Kasumi-1 (cell line): Measurements from ENCODE around the gene TSR1.

Experiments used
- DNase-seq, 2 experiments: peaks; one replicate each; lab custom pipeline; 2025; lab: John Stamatoyannopoulos, UW

Gene TSR1

DNA sequence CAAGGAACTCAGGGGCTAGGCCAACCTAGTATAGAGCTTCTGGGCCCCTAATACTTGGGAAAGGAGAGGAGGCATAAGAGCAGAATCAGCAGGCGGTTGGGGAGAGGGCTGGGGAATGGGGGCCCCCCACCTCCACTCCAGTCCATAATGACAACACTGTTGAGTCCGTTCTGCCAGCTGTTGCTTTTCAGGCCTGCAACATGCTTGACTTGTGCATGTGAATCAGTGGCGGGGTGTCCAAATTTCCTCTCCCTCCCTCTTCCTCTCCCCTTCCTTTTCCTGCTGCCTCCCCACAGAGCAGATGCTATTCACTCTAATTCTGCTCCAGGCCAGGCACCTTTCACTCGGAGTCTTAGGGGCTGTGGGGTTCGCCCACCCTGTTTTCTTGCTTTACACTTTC is 32.8 kb upstream of the TSR1 start:
- DNase-seq, result peak; percentile 28 to 51

DNA sequence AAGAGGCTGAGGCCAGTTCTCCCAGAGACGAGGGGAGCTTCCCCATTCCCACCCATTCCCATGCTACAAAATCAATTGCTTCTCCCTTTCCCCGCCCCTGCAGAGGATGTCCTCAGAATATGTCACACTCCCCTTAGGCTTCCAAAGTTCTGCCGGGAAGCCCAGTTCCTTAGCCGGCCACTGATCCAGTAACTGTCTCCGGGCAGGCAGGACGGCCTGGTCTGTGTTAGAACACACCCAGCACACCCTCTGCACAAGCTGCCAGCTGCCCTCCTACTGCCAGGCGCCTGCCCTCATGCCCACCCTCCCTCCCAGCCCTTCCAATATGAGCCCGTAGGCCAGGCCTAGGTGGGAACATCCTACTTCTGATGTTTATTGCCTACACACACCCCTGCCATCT is 32.1 kb upstream of the TSR1 start:
- no peak for DNase-seq

DNA sequence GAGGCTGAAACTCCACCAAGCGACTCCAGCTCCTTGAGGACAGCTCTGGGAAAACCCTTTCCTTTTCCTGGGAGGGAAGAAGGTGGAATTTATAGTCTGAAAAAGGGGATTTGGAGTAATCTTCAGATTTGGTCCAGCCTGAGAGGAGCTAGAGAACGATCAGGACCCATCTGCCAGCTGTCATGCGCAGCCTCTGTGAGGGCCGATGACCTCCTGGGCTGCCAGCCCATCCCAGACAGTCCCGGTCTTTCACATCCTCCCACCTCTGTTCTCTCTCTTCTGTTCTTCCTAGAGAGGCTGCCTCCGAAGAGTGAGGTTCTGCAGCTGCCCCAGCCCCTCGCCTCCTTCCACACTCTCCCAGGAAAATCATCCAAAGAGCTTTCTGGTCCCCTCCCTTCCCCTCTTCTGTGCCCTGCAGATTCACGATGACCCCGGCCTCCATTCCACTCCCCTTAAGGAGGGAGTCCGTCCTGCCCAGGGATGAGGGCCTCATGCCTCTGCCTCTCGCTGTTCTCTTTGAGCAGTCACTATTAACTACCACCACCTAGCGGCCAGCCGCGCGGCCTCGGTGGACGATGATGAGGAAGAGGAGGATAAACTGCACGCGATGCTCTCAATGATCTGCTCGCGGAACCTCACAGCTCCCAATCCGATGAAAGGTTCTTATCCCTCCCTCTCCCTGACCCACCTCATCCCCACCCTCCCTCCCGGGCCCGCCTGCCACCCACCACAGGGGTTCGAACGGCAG is 30.7 kb upstream of the TSR1 start:
- DNase-seq, result no peak

DNA sequence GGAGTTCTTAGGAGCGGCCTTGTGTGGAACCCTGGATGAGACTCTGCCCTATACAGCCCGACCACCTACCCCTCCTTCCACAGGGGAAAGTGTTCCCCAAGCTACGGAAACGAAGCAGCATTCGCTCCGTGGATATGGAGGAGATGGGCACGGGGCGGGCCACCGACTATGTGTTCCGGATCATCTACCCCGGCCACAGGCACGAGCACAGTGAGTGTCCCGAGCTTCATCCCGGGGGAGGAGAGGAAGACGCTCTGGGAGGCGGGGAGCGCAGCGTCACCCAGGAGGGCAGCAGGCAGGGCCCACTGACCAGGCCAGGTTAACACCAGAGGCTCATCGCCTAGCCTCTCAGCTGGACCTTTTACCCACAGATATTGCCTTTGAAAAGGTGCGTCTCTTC is 28.9 kb upstream of the TSR1 start:
- no peak for DNase-seq

DNA sequence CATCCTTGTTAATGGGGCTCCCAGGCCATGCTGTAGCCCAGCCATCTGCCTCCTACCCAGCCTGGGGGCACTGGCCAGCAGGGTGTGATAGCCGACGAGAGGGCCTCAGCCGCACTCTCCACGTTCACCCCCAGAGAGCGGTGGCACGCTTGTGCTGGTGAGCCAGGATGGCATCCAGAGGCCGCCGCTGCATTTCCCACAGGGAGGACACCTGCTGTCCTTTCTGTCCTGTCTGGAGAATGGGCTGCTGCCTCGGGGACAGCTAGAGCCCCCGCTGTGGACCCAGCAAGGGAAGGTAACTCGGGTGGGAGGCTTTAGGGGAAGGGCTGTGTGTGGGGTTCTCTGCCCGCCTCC is 28.5 kb upstream of the TSR1 start:
- DNase-seq, result no peak

DNA sequence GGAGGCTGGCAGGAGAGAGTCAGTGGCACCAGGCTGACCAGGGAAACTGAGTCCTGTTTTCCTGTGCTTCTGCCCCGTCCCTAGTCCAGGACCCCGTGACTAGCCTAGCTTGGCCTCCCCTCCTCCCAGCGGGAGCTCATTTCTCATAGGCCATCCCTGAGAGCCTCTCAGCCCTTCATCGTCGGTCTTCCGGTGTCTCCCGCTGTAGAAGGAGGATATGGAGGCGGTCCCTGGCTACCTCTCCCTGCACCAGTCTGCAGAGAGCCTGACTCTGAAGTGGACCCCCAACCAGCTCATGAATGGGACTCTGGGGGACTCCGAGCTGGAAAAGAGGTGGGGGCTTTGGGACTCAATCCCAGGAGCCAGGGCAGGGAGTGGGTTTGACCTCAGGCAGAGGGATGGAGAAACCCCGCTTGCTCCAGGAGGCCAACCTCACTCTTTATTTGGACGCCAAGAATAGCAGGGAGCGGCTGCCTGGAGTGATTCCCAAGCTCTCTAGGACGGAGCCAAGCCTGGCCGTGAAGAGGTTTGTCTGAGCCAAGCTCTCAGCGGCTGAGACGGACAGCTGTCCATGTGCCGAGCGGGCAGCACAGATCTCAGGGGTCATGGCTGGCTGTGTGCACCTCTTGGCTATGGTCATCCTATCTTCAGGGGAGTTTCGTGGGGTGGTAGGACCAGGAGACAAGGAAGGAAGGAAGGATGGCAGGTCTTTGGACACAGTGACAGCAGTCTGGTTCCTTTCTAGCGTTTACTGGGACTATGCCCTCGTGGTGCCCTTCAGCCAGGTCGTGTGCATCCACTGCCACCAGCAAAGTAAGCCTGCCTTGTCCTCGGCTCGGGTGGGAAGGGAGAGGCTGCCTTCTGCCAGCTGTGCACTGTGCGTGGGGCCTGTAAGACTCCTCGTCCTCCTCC is 27.9 kb upstream of the TSR1 start:
- no peak for DNase-seq

DNA sequence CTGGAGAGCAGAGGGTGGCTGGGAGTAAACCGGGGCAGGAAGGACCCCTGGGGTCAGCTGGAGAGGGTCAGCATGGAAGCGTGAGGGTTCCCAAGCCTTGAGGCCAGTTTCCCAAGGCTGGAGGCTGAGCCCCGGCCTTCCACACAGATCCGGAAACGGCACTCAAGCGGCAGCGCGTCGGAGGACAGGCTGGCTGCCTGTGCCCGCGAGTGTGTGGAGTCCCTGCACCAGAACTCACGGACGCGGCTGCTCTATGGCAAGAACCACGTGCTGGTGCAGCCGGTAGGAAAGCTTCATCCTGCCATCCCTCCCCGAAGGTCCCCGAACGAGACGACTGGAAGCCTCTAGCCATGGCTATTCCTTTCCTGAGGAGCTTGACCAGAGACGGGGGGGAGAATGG is 27.1 kb upstream of the TSR1 start:
- DNase-seq, result no peak

DNA sequence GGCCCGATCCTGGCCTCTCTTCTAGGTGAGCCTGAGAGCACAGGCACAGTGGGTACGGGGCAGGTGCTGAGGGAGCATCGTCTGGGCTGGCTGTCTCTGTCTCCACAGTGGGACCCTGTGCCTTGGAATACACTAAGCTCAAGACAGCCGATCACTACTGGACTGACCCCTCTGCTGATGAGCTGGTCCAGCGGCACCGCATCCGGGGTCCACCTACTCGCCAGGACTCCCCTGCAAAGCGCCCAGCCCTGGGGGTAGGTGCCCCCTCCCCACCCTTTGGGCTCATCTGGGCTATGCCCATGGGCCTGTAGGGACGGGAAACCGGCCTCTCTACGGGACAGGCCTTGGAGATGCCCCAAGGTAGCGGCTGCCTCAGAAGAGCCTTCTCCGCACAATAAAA is 26.6 kb upstream of the TSR1 start:
- DNase-seq, result no peak

DNA sequence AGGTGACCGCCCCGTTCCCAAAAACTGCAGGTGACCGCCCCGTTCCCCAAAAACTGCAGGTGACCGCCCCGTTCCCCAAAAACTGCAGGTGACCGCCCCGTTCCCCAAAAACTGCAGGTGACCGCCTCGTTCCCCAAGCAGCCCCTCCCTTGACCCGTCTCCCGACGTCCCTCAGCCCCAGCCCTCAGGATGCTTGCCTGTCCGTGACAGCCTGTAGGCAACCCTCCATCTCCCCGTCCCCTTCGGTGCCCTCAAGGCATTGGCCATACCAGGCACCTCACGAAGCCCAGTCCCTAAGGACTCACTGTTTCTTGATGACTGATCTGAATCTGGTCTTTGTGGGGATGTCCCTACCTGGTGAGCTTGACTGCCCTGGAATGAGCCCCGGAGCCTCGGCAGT is 26.2 kb upstream of the TSR1 start:
- no peak for DNase-seq

DNA sequence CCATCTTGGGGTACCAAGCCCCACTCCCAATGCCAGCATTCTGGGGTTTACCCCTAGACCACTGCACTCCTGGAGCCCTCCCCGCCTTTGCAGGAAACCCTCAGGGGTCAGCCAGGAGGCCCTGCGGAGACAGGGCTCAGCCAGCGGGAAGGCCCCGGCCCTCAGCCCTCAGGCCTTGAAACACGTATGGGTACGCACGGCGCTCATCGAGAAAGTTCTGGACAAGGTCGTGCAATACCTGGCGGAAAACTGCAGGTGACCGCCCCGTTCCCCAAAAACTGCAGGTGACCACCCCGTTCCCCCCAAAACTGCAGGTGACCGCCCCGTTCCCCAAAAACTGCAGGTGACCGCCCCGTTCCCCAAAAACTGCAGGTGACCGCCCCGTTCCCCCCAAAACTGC is 25.8 kb upstream of the TSR1 start:
- DNase-seq, result no peak

DNA sequence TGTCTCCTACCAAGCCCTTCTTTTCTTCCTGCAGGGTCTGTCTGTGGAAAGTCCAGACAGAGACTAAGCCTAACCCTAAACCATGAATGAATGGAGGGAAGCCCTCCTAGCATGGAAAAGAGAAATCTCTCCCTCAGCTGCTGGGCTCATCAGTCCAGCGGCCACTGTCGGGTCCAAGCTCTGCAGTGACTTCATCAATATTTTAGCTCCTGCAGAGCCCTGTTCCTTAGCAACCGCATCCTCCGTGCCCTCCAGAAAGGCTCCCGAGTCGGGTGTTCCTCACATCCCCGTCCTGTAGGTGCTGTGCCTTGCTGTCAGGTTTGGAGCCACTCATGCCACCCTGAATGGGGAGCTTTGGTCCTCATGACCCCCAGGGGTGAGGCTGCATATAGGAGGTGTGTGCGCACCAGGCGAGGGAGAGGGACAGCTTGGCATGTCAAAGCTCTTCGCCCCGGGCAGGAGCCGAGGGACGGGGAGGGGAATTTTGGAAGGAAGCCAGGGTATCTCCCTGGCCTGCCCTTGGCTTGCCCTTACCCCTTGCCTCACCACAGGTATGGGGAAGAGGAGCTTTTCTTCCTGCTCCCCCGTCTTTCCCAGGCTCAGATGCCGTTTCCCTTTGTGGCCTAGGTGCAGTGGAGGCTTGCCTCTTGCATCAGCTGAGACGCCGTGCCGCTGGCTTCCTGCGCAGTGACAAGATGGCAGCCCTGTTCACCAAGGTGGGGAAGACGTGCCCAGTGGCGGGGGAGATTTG is 24.9 kb upstream of the TSR1 start:
- no peak for DNase-seq

DNA sequence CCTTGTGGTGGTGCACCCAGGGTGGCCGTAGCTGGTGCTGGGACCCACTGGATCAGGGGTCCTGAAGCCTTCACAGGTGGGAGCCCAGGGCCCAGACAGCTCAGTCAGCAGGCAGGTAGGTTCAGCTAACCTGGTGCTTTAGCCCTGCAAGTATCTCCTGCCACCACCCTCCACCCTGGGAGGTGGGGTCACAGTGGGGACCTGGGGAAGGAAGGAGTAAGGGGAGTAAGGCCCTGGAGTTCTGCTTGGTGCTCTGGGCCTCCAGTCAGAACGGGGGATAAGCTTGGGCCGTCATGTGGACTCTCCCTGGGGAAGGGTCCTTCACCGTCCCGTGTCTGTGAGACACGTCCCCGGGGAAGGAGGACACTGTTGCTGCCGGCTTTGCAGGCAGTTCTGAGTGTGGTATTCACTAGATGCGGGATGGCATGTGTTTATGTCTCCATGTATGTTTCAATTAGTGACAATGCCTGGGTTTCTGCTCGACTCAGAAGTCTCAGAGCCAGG is 21.7 kb upstream of the TSR1 start:
- DNase-seq, result no peak

DNA sequence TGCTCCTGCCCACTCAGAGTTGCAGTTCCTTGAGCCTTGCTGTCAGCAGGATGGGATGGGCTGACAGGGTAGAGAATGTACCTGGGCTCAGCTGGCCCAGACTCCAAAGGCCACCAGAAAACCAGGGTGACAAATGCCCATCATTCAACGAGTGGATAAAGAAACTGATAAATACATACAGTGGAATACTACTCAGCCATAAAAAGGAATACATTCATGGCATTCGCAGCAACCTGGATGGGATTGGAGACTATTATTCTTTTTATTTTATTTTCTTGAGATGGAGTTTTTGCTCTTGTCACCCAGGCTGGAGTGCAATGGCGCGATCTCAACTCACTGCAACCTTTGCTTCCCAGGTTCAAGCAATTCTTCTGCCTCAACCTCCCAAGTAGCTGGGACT is 21.0 kb upstream of the TSR1 start:
- no peak for DNase-seq

DNA sequence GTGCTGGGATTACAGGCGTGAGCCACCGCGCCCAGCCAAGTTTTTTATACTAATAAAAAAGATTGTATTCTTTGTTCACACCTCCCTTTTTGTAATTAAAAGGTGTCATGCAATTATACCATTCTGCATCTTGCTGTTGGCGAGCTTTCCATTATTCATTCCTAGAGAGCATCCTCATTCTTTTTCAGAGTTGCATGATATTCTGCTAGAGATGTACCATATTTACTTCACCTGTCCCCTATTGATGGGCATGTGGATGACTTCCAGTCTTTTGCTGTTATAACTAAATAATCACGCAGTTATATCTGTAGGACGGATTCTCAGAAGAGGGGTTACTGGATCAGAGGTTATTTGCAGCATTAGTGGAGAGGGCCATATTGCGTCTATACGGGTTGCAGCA is 18.1 kb upstream of the TSR1 start:
- DNase-seq, result no peak

DNA sequence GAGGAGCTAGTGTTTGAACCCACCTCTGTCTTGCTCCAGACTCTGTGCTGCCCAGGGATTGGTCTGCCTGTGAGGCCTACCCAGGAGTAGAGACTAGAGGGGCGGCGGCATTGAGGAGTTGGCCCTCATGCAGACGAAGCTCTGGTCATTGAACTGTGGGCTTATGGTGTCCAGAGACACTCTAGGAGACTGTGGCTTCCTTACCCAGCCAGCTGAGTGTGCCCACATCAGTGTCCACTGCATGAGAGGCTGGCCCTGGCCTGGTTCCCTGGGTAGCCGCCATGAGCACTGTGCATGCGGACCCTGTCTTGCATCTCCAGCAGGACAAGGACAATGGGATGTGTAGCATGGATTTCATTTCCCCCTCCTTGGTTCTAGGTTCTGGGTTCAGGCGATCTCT is 15.0 kb upstream of the TSR1 start:
- DNase-seq, result no peak

DNA sequence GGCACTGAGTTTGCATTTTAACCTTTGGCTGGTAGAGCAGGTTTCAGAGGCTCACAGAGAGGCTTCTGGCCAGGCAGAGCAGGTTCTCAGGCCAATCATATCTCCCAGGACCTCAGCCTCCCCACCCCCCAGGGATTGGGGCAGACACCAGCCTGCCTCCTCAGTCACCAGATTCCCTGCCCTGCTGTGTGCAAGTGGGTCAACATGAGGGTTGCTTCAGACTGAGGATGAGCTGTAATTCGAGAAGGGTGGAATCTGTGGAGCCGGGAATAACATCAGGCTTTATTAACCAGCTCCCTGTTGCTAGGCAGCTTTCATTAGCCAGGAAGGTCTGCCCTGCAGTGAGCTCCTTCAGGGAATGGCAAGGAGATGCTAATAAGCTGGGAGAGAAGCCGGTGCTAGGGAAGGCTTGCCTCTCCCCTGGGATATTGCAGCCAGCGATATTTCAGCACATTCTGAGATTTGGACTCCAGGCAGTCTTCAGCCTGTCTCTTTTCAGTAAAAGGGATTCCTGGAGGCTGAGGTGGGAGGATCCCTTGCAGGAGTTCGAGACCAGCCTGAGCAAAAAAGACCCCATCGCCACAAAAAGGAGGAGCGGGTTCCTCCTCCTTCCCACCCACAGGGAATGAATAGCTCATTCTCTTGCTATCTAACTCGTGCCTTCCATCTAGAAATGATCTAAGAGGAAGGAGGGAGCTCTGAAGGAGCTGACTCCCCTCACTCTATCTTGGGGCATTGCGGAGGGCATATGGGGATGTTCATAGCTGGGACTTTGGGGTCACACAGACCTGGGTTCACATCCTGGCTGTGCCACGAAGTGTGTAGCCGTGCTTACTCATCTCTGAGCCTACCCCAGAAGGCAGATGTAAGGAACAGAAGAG is 11.8 kb upstream of the TSR1 start:
- DNase-seq, result no peak

DNA sequence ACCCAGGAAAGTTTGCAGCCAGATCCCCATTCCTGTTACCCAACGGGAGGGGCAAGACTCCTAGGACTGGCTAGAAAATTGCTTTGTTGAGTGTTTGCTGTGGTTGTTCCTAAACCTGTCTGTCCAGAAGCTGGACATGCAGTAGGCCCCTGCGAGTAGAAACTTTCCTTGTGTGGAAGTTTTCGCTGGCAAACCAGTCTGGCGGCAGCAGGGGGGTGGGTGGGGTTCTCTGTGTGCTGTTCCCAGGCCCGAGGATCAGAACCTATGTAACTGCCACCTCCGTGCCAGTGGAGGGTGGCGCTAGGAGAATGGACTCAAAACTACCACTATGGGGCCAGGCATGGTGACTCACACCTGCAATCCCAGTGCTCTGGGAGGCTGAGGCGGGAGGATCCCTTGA is 10.2 kb upstream of the TSR1 start:
- no peak for DNase-seq

DNA sequence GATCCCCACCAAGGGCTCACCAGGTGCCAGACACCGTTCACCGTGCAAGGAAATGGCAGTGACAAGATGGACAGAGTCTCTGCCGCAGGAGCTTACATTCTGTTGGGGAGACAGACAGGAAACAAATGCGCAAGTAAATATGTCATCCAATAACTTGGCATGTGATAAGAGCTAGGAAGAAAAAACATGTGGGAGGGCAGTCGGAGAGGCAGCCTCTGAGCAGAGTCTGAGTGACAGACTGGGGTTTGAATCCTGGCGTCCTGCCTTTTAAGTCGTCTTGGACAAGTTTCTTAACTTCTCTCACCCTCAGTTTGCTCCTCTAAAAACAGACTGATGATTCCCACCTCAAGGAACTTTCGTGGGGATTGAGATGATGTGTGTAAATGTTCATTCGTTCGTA is 8.3 kb upstream of the TSR1 start:
- DNase-seq, result no peak

DNA sequence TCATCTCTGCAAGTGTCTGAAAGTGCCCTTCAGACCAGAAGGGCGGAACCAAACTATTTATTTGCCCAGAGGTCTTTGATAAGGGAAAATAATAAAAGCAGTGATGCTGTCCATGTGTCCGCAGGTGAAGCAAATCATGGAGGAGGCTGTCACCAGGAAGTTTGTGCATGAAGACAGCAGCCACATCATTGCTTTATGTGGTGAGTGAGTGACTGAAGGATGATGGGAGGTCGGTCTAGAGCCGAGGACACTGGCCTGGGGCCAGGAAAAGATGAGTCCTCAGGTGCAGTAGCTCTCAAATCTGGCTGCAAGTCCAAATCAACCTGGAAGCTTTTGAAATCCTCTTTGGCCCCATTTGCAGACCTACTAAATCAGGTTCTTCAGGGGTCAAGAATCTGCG is 7.2 kb upstream of the TSR1 start:
- DNase-seq, result no peak

DNA sequence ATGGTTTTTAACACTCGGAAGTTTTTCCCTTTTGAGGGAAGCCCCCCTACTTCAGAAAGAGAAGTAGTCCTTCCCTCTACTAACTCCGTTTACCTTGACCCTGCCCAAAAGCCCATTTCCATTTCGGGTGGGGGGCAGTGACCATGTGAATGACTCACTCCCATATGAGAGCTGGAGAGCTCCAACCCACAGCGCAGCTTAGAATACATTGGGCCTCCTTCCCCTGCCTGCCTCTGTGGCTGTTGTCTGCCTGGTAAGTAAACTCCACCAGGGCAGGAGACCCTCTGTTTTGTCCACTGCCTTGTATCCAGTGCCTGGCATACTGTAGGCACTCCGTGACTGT is 2.0 kb upstream of the TSR1 start:
- no peak for DNase-seq

DNA sequence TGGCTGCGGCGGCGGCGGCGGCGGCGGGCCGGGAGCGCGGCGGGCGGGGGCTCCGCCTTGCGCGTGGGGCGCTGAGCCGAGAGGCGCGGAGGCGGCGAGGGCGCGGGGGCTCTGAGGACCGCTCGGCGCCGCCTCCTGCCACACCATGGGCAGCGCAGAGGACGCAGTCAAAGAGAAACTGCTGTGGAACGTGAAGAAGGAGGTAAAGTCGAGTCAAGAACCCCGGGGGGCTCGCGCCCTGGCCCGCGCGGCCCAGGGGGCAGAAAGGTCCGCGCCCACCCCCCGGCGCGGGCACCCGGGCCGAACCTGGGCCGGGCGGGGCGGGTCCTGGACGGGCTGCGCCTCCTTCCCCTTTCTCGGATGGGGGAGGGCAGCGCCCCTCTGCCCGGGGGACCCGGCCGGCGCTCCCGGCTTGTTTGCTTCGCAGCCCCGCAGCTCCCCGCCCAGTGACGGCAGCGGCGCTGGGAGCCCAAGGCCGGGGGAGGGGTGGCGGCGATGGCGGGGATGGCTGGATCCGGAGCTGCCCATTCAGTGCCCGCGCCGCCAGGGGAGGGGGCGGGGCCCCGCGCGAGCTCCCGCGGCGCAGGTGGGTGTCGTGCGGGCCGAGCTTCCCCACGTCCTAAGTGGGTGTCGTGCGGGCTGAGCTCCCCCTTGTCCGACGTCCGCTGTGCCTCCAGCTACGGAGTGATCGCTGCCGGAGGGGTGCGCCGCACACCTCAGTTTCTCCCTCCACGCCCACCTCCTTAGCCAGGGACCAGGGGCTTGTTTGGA is 1.5 kb upstream of the TSR1 start:
- no peak for DNase-seq
